GM21381 (cell line): ENCODE data around the gene ALKBH3.

Experiments
- ATAC-seq: cut with Tn5 transposase; IDR thresholded peaks from one replicate; pipeline ENCODE4 v1.9.1; 2021; ENCODE audit warnings: mild to moderate bottlenecking, moderate library complexity; ENCODE audit not compliant: unreplicated experiment

The ALKBH3 gene

DNA sequence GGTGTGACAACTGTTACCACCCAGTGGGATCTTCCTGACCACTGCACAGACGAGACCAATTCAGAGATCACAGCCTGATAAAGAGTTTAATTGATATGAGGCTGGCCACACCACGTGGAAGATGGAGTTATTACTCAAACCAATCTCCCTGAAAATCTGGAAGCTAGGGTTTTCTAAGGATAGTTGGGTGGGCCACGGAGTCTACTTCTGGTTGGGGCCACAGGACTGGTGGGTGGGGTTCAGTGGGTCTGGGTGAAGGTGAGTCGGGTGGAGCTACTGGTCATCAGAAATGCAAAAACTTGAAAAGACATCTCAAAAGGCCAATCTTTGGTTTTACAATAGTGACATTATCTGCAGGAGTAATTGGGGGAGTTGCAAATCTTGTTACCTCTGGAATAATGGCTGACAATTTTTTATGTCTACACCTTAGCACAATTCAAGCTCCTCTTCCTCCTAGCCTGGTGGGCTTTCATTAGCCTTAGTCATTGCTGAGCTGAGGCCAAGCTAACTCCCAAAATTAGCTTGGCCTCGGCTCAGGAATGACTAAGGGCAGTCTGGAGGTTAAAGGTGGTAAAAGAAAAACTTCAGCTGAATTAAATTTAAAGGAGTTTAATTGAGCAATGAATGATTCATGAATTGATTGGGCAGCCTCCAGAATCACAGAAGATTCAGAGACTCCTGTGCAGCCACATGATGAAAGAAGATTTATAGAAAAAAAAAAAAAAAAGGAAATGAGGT, 74.9 kb downstream of the ALKBH3 start:
- ATAC-seq, result no peak

DNA sequence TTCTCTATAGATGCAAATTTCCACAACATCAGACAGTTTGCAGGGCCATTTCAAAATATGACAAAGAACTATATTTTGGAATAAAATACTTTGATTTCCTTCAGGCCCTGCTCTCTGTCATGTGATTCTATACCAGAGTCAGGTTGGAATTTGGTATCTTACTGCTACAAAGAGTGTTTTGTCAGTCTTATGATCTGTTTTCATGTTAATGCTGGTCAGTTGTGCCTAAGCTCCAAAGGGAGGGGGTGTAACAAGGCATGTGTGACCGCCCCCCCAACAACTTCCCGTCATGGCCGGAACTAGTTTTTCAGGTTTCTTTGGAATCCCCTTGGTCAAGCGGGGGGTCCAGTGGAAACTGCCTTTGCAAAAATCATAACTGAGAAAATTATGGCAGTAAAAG, 76.9 kb downstream of the ALKBH3 start:
- no peak for ATAC-seq

DNA sequence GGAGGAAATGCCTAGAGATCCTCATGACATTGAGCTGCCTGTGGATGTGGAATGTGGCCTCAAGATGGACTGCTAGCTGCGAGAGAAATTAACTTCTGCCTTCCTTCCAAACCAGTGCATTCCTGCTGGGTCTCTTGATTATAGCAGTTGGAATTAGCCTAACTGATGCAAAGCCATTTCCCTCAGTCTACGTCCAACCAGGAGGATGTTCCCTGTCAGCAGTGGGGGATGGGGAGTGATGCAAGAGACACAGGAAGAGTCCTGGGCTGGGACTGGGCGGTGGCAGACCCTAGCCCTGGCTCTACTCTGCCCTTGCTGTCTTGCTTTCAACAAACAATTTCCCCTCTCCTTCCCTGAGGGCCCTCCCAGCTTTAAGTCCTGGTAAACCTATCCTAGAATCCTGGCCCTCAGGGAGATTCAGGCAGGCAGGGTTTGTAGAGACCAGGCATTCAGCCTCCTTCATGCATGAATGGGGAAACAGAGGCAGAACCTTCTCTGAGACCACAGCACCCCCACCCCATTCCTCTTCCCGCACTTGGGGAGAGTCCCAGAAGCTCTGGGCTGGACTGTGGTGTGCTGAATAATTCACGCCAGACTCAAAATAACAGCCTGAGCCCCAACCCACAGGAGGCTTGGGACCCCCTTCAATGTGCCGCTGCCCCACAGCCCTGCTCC, 78.8 kb downstream of the ALKBH3 start:
- ATAC-seq, result no peak

DNA sequence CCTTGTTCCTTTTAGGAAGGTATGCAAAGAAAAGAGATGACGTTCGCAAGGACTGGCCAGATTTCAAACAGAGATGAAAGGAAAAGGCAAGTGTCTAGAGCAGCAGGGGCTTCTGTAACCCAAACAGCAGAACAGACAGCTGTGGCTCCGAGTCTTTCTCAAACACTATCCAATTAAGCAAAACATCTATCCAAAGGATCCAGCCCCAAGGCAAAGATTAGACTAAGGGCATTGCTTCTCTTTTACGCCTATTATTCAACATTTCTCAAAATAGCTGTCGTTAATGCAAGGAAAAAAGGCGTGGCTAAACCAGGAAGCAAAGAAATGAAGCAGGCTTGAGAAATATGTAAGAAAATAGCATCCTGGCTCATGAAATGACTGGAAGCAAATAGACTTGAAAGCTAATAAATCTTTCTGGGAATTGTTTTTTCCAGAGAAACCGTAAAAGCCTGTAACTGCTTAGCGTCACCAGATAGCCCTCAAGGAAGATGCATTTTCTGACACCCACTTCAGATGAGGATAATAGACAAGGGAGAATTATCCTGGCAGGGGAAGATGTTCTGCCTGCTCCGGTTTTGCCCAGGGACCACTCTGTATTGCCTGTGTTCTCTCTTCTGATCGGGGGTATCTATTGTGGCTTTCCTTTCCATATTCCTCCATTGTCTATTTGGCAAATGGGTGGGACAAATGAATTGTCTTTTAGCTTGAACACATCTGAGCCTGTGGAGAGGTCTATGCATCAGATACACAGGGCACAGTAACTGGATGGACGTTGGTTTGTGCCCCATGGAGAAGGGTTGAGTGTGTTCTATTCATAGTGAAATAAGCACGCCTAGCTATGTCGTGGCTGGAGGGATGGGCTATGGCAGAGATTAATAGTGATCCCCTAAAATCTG, 82.0 kb downstream of the ALKBH3 start:
- no peak for ATAC-seq

DNA sequence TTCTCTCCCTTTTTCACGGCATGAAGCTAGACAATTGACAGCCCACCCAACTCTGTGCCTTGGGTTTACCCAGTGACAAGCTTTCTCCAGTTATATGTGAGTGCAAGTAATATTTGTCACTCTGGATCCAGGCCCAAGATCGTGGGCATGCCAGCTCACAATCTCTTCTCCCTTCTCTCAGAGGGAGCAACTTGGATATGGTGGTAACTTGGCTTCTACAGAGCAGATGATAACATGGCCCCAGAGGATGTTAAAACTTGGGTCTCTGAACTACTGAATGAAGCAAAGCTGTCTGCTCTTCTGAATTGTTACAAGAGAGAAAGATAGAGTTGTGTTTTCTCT, 82.6 kb downstream of the ALKBH3 start:
- ATAC-seq, result no peak

DNA sequence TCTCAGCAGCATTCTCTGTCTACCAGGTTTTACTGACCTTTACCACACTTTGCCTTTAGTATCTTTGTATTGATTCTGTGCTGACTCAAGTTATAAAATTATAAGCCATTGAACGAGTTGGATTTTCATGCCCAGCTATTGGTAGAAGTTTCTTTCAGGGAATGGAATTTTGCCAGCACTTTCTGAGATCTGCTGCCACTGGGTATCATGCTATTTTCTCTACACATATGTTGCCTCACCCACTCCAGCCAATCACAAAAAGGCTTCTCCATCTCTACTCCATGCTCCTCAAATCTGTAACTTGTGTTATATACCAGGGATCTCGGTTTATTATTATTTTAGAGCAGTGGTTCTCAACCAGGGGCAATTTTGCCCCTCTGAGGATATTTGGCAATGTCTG, 87.0 kb downstream of the ALKBH3 start:
- ATAC-seq, result no peak

DNA sequence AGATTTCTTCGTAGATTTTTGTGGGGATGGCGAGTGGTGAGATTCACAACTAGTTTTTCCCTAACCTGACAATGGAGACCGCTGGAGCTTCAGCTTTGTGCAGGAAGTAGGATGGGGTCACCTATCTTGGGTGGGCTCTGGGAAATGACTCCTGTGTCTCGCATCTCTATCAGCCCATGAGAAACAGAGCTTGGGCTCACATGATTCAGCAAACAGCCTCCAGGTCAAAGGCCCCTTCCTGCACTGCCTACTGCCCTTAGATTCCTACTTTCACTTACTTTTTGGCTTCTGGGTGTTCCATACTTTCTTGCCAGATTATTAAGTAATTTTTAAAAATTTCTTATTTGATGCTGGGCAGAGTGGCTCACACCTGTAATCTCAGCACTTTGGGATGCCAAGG, 88.1 kb downstream of the ALKBH3 start:
- ATAC-seq, result no peak

DNA sequence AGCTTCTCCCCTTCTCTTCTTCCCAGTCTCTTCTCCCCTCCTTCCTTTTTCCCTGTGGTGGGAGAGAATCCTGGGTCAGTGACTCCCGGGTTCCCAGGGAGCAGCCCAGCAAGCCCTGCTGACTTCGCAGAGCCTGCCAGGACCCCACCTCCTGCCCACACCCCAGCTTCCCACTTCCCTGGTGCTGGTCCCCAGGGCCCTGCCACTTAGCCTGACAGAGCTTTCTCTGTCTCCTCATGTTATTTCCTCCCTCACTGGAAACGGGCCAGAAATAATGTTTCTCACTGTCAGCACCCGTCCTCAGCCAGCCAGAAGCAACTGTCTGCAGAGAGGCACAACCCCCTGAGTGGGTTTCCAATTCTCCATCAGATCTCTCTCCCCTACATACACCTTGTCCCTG, 88.9 kb downstream of the ALKBH3 start:
- no peak for ATAC-seq
